BE2C (cell line): ENCODE results near the gene PHF3.

ENCODE experiments used
- DNase-seq: peaks from one replicate; pipeline ENCODE4 v3.0.0-alpha.2; 2020
- H3K27me3 ChIP-seq: fragments of 250-450 bp; sonication (Bioruptor Pico); 2 replicates; pipeline ENCODE4 v1.5.1; 2020; ENCODE audit warnings: mild to moderate bottlenecking
- H3K36me3 ChIP-seq: fragments of 250-450 bp; sonication (Bioruptor Pico); 2 replicates; pipeline ENCODE4 v1.5.1; 2020; ENCODE audit warnings: mild to moderate bottlenecking
- H3K4me1 ChIP-seq: fragments of 250-450 bp; sonication (Bioruptor Pico); 2 replicates; pipeline ENCODE4 v1.5.1; 2020
- H3K4me3 ChIP-seq: 2 replicates; pipeline ENCODE4 v1.5.1; 2011; ENCODE audit warnings: low read depth, low read length
- H3K9me3 ChIP-seq: fragments of 250-450 bp; sonication (Bioruptor Pico); 2 replicates; pipeline ENCODE4 v1.5.1; 2020
- CTCF ChIP-seq: IDR thresholded peaks from 2 replicates; pipeline ENCODE4 v1.5.1; 2012; ENCODE audit warnings: mild to moderate bottlenecking, low read depth, low read length

Gene PHF3

GRCh38 chr6:63672582-63673129, 37.1 kb downstream of the PHF3 start:
- no peaks in the 10 kb centered on the region for H3K9me3 ChIP-seq
- no peak for DNase-seq
- H3K4me1 ChIP-seq, result no peaks in the 10 kb centered on the region
- no peak overlapping the region for H3K4me3 ChIP-seq
- TF ChIP-seq CTCF, result no peak
- no peaks in the 10 kb centered on the region for H3K27me3 ChIP-seq
- peaks cover 6% of the 10 kb centered on the region for H3K36me3 ChIP-seq

DNA sequence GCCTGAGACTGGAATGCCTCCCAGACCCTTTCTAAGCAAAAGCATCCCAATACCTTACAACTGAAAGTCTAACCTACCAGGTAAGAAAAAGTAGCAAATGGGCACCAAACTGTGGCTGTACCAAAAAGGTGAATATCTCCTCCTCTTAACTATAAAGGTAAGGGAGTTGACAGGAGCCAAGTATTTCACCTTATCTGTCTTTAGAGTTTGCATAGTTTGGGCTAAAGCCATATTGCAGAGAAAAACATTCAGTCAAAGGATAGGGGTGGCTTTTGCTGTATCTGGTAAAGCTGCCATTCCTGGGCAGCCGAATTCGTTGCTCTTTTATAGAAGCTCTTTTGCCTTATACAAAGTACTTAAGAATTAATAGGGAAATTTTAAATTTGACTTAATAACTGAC, 38.1 kb downstream of the PHF3 start:
- H3K36me3 ChIP-seq, result peaks cover 6% of the 10 kb centered on the region
- TF ChIP-seq CTCF, result no peak
- no peak overlapping the region for H3K4me3 ChIP-seq
- DNase-seq, result no peak
- H3K9me3 ChIP-seq, result no peaks in the 10 kb centered on the region
- no peaks in the 10 kb centered on the region for H3K4me1 ChIP-seq
- no peaks in the 10 kb centered on the region for H3K27me3 ChIP-seq

GRCh38 chr6:63674635-63675034, 39.0 kb downstream of the PHF3 start:
- Histone ChIP-seq H3K4me1 (no peaks in the 10 kb centered on the region), H3K27me3 (no peaks in the 10 kb centered on the region), H3K4me3 (no peak overlapping the region), H3K9me3 (no peaks in the 10 kb centered on the region), H3K36me3 (peaks cover 6% of the 10 kb centered on the region)
- no peak for DNase-seq
- TF ChIP-seq CTCF, result no peak

- no peaks in the 10 kb centered on the region for H3K9me3 ChIP-seq
- no peak for DNase-seq
- H3K4me3 ChIP-seq, result no peak overlapping the region
- no peaks in the 10 kb centered on the region for H3K27me3 ChIP-seq
- TF ChIP-seq CTCF, result no peak
- H3K4me1 ChIP-seq, result no peaks in the 10 kb centered on the region
- H3K36me3 ChIP-seq, result peaks cover 9% of the 10 kb centered on the region
Measured at GRCh38 chr6:63675138-63675537, 39.5 kb downstream of the PHF3 start.

GRCh38 chr6:63676412-63677114, 41.0 kb downstream of the PHF3 start:
- DNase-seq, result no peak

More at GRCh38 chr6:63676412-63677114, 41.0 kb downstream of the PHF3 start:
- Histone ChIP-seq H3K27me3 (no peaks in the 10 kb centered on the region), H3K4me1 (no peaks in the 10 kb centered on the region), H3K36me3 (peaks cover 13% of the 10 kb centered on the region), H3K9me3 (no peaks in the 10 kb centered on the region), H3K4me3 (no peak overlapping the region)
- no peak for TF ChIP-seq CTCF
